ENCODE results near the gene TBL1X. TPM values are rescaled to one million over a fixed set of nuclear protein-coding genes. Genes with fewer than 3 reads are reported as not detected.

Gene TBL1X
- total RNA-seq, 4 donors from 2014 or later = 25.3 to 54.1 (median 38.2) TPM

DNA sequence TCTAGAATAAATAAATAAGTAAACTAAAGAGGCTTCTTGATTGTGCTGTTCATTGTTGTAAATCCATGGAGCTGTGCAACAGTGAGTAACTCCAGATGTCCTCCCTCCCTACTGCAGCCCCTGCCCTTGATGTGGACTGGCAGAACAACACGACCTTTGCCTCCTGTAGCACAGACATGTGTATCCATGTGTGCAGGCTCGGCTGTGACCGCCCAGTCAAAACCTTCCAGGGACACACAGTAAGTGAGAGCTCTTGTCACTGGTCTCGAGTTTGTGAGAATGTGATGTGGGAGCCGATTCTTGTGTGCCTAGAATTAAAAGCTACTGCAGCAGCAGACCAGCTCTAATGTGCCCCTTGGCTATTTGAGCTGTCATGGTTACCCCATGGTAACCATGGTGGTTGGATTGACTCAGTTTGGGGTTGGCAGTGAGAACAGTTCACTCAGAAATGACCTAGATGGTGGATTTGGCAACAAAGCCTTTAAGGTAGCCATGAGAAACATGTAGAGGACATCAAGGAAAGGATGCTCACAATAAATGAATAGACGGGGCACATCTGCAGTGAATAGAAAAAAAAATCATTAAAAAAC, 240.1 kb downstream of the TBL1X start:
- Histone ChIP-seq H3K9me3 (peaks cover 0 to 12% (median 0%) of the 10 kb centered on the region in 4 donors), H3K4me3 (no peak overlapping the region), H3K36me3 (peaks cover 0 to 29% (median 25%) of the 10 kb centered on the region in 4 donors), H3K27ac (replicated peaks in 1 of 4) (no peak overlapping the region), H3K4me1 (peaks cover 0 to 7% (median 0%) of the 10 kb centered on the region in 4 donors), H3K27me3 (no peaks in the 10 kb centered on the region)
- DNase-seq (ENCODE audit: extremely low spot score) = no peak
- intact Hi-C loops (cut with DNase I) = no loop called here
- TF ChIP-seq EP300 (IDR thresholded peaks at IDR 0.05) (no peak), POLR2A (IDR thresholded peaks at IDR 0.05; ENCODE audit: low read depth) (no peak), CTCF (IDR thresholded peaks at IDR 0.05) (no peak), POLR2AphosphoS5 (IDR thresholded peaks at IDR 0.05) (no peak)
- WGBS = 81% methylated on average over 6 of the region's 6 CpGs

GRCh38 chrX:9706421-9706820, 241.6 kb downstream of the TBL1X start:
- intact Hi-C loops (cut with DNase I) = no loop called here
- Histone ChIP-seq H3K9me3 (peaks cover 0 to 12% (median 0%) of the 10 kb centered on the region in 4 donors), H3K27me3 (no peaks in the 10 kb centered on the region), H3K36me3 (peaks cover 2 to 33% (median 24%) of the 10 kb centered on the region in 4 donors), H3K4me3 (no peak overlapping the region), H3K27ac (replicated peaks in 1 of 4) (no peak overlapping the region), H3K4me1 (peaks cover 0 to 7% (median 0%) of the 10 kb centered on the region in 4 donors)
- DNase-seq (ENCODE audit: extremely low spot score) = no peak
- 68% methylated on average over 4 of the region's 4 CpGs for WGBS
- no peak for TF ChIP-seq CTCF (IDR thresholded peaks at IDR 0.05)
- no peak for TF ChIP-seq POLR2A (IDR thresholded peaks at IDR 0.05; ENCODE audit: low read depth)
- no peak for TF ChIP-seq POLR2AphosphoS5 (IDR thresholded peaks at IDR 0.05)
- no peak for TF ChIP-seq EP300 (IDR thresholded peaks at IDR 0.05)

DNA sequence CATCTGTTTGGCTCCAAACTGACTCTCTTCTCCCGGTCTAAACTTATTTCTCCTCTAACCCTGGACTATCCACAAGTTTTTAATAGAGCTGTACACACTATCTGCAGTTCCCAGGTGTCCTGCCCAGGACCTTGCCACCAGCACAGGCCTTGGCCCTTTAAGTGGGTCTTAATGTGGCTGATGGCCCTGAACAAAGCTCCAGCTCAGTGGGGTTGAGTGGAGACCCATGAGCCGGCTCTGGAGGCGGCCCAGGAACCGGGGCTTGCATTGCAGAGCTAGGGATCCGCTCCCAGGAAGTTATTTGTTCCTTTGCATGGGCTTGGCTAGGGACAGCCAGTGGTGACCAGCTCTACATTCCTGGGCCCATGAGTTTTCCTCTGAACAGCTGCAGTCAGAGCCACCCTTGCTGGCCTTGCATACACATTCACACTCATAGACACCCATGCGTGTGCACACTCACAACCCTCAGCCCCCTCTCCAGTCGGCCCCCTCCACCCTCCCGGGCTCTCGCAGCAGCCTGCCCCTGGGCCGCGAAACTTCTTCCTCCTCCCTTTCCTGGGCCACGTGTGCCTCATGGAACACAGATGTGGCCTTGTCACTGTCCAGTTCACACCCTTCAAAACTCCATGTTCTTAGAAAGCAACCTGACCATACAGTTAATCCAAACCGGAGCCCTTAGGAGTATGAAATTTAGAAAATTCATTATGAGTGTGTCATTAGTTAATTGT, 242.6 kb downstream of the TBL1X start:
- no peak overlapping the region for H3K4me3 ChIP-seq
- no peaks in the 10 kb centered on the region for H3K27me3 ChIP-seq
- 79% methylated on average over 13 of the region's 13 CpGs for WGBS
- intact Hi-C loops (cut with DNase I) = no loop called here
- H3K36me3 ChIP-seq = peaks cover 6 to 39% (median 30%) of the 10 kb centered on the region in 4 donors
- no peak for TF ChIP-seq POLR2AphosphoS5 (IDR thresholded peaks at IDR 0.05)
- TF ChIP-seq EP300 (IDR thresholded peaks at IDR 0.05) = no peak
- no peak for TF ChIP-seq POLR2A (IDR thresholded peaks at IDR 0.05; ENCODE audit: low read depth)
- no peak for TF ChIP-seq CTCF (IDR thresholded peaks at IDR 0.05)
- no peak overlapping the region for H3K27ac ChIP-seq (replicated peaks in 1 of 4)
- H3K9me3 ChIP-seq = peaks cover 0 to 12% (median 0%) of the 10 kb centered on the region in 4 donors
- peaks cover 0 to 7% (median 0%) of the 10 kb centered on the region in 4 donors for H3K4me1 ChIP-seq
- DNase-seq (ENCODE audit: extremely low spot score) = no peak

- no peak for DNase-seq (ENCODE audit: extremely low spot score)
- Histone ChIP-seq H3K9me3 (peaks cover 0 to 12% (median 0%) of the 10 kb centered on the region in 4 donors), H3K4me3 (no peak overlapping the region), H3K4me1 (peaks cover 0 to 7% (median 0%) of the 10 kb centered on the region in 4 donors), H3K36me3 (peaks cover 6 to 45% (median 34%) of the 10 kb centered on the region in 4 donors), H3K27me3 (no peaks in the 10 kb centered on the region), H3K27ac (replicated peaks in 1 of 4) (no peak overlapping the region)
- 88% methylated on average over 10 of the region's 10 CpGs for WGBS
- intact Hi-C loops (cut with DNase I) = no loop called here
- no peak for TF ChIP-seq POLR2A (IDR thresholded peaks at IDR 0.05; ENCODE audit: low read depth)
- no peak for TF ChIP-seq POLR2AphosphoS5 (IDR thresholded peaks at IDR 0.05)
- TF ChIP-seq CTCF (IDR thresholded peaks at IDR 0.05) = no peak
- no peak for TF ChIP-seq EP300 (IDR thresholded peaks at IDR 0.05)
Observed at GRCh38 chrX:9708086-9708485, 243.2 kb downstream of the TBL1X start.

Measured in esophagus muscularis mucosa (tissue), 4 donors.